Fibroblast of peridontal ligament (primary cell): ENCODE measurements around the gene NEBL.

Experiments used
- DNase-seq: peaks from one replicate; pipeline ENCODE4 v3.0.0-alpha.2; 2010; ENCODE audit errors: extremely low read depth

The NEBL gene

GRCh38 chr10:20785174-20785573 lies 111.9 kb downstream of the NEBL start:
- DNase-seq: no peak

- DNase-seq: no peak
Observed at GRCh38 chr10:20778008-20778757, 118.9 kb downstream of the NEBL start.

GRCh38 chr10:20776384-20777118 lies 120.6 kb downstream of the NEBL start:
- no peak for DNase-seq

GRCh38 chr10:20771051-20771450 lies 126.1 kb downstream of the NEBL start:
- no peak for DNase-seq

- no peak for DNase-seq
Observed at GRCh38 chr10:20769481-20769880, 127.6 kb downstream of the NEBL start.

- no peak for DNase-seq
Observed at GRCh38 chr10:20768843-20769242, 128.3 kb downstream of the NEBL start.

GRCh38 chr10:20767028-20767427 lies 130.1 kb downstream of the NEBL start:
- DNase-seq: no peak

- DNase-seq: no peak
Observed at GRCh38 chr10:20765066-20765465, 132.0 kb downstream of the NEBL start.

- DNase-seq: no peak
Observed at GRCh38 chr10:20760460-20760859, 136.7 kb downstream of the NEBL start.

- no peak for DNase-seq
Observed at GRCh38 chr10:20748551-20748950, 148.6 kb downstream of the NEBL start.

GRCh38 chr10:20747782-20748181 lies 149.3 kb downstream of the NEBL start:
- DNase-seq: no peak

GRCh38 chr10:20746856-20747255 lies 150.3 kb downstream of the NEBL start:
- DNase-seq: no peak

- DNase-seq: no peak
Observed at GRCh38 chr10:20745556-20746375, 151.3 kb downstream of the NEBL start.

- DNase-seq: no peak
Observed at GRCh38 chr10:20744821-20745220, 152.3 kb downstream of the NEBL start.

GRCh38 chr10:20743942-20744341 lies 153.2 kb downstream of the NEBL start:
- no peak for DNase-seq

- no peak for DNase-seq
Observed at GRCh38 chr10:20742737-20743541, 154.2 kb downstream of the NEBL start.

- no peak for DNase-seq
Observed at GRCh38 chr10:20740120-20740519, 157.0 kb downstream of the NEBL start.

- no peak for DNase-seq
Observed at GRCh38 chr10:20737107-20737506, 160.0 kb downstream of the NEBL start.
